GM12878 (cell line): ENCODE measurements around the gene RNF148.

Experiments
- BHLHE40 ChIP-seq, 2 experiments: fragments of 450-650 bp in 1 of 2; IDR thresholded peaks; 2 replicates each; pipeline ENCODE4 v1.6.1; 2011 to 2017; ENCODE audit warnings: low read depth in 2 of 2, borderline replicate concordance in 1 of 2, improper control_type of control experiment in 1 of 2, low read length in 1 of 2, mild to moderate bottlenecking in 1 of 2
- CTCF ChIP-seq, 3 experiments: IDR thresholded peaks in 2 of 3; conservative IDR thresholded peaks in 1 of 3; 2 replicates each; pipeline ENCODE4 v1.5.1; 2011; ENCODE audit warnings: low read depth in 3 of 3, low read length in 3 of 3, mild to moderate bottlenecking in 3 of 3, control low read depth in 2 of 3, moderate library complexity in 2 of 3, inconsistent platforms in 1 of 3, mixed read lengths in 1 of 3; ENCODE audit not compliant: control insufficient read depth in 2 of 3, insufficient read depth in 1 of 3; ENCODE audit errors: extremely low read depth in 1 of 3
- GABPA ChIP-seq: IDR thresholded peaks from 2 replicates; pipeline ENCODE4 v1.6.1; 2014; ENCODE audit warnings: antibody characterized with exemption, low read depth, mild to moderate bottlenecking, inconsistent platforms

DNA sequence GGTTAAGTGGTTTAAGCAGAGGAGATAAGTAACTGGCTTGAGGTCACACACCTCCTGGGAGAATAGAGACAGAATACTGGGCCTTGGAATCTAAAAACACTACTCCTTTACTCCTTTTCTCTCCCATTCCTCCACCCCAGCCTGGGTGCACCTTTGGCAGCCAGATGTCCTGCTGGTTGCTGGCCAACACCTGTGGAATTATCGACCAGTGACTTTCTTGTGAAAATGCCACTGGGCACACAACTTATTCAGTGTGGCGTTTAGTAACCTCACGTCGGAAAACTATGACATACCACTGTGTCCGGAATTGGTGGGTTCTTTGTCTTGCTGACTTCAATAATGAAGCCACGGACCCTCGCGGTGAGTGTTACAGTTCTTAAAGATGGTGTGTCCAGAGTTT is 30.2 kb downstream of the RNF148 start:
- TF ChIP-seq GABPA: no peak
- TF ChIP-seq CTCF (IDR thresholded peaks at IDR 0.05 in 2 of 3, conservative IDR thresholded peaks at IDR 0.05 in 1 of 3; ENCODE audit: control insufficient read depth in 2 of 3, extremely low read depth in 1 of 3, insufficient read depth in 1 of 3, low read depth in 3 of 3, low read length in 3 of 3): no peak
- no peak for TF ChIP-seq BHLHE40 (IDR thresholded peaks at IDR 0.05; ENCODE audit: borderline replicate concordance in 1 of 2, low read depth in 2 of 2, low read length in 1 of 2)
